Uterus (tissue), 4 donors: ENCODE measurements around the gene ITIH4. TPM values are rescaled to one million over a fixed set of nuclear protein-coding genes. Genes with fewer than 3 reads are reported as not detected.

Experiments
- DNase-seq, 2 donors: peaks; one replicate each; pipeline ENCODE4 v3.0.0-alpha.2; 2019 to 2020
- H3K27ac ChIP-seq, 2 donors: fragments of 200-600 bp; sonication (generic); 1 replicate in 1 of 2; 2 replicates in 1 of 2; pipeline ENCODE4 v1.5.1; 2016 to 2018
- H3K27me3 ChIP-seq, 2 donors: fragments of 200-600 bp; sonication (generic); one replicate each; pipeline ENCODE4 v1.5.1; 2018 to 2019; ENCODE audit warnings: control low read depth in 1 of 2
- H3K36me3 ChIP-seq, 2 donors: fragments of 200-600 bp; sonication (generic); one replicate each; pipeline ENCODE4 v1.5.1; 2019; ENCODE audit warnings: control low read depth in 1 of 2
- H3K4me1 ChIP-seq, 2 donors: fragments of 200-600 bp; sonication (generic); one replicate each; pipeline ENCODE4 v1.5.1; 2018 to 2019; ENCODE audit warnings: control low read depth in 1 of 2
- H3K4me3 ChIP-seq, 2 donors: fragments of 200-600 bp; sonication (generic); 1 replicate in 1 of 2; 2 replicates in 1 of 2; pipeline ENCODE4 v1.5.1; 2018 to 2019; ENCODE audit warnings: mild to moderate bottlenecking in 1 of 2
- H3K9me3 ChIP-seq, 2 donors: fragments of 200-600 bp; sonication (generic); one replicate each; pipeline ENCODE4 v1.5.1; 2019; ENCODE audit warnings: control low read depth in 1 of 2
- CTCF ChIP-seq, 4 experiments: fragments of 200-600 bp in 2 of 4; fragments of 450-650 bp in 2 of 4; sonication (generic) in 2 of 4; IDR thresholded peaks; one replicate each; pipeline ENCODE4 v1.5.1; 2016 to 2019; ENCODE audit warnings: antibody characterized with exemption in 4 of 4, mild to moderate bottlenecking in 2 of 4, moderate library complexity in 1 of 4
- POLR2A ChIP-seq, 2 donors: fragments of 450-650 bp; IDR thresholded peaks; one replicate each; pipeline ENCODE4 v1.6.1; 2016; ENCODE audit warnings: antibody characterized with exemption in 2 of 2, mild to moderate bottlenecking in 1 of 2, moderate library complexity in 1 of 2
- intact Hi-C: fragments of 100-400 bp; cut with DNase I; formaldehyde crosslinking; loops from one replicate; pipeline ENCODE4 v1.15.1; 2023; ENCODE audit warnings: low total_unique reads
- total RNA-seq, 4 donors: library from RNA; depleted of rRNA in 3 of 4; stranded (reverse); fragments of >200 nt in 3 of 4; gene quantifications; one replicate each; pipeline versions ENCODE4 v1.1.0 to v1.2.4, GENCODE V29; 2014 to 2023
- donor health status: DM: yes; HTN: yes; CAD: no.

Gene ITIH4
- total RNA-seq, 4 donors from 2014 or later = 0.26 to 8.7 (median 6.9) TPM

GRCh38 chr3:52870471-52870870 is 40.0 kb upstream of the ITIH4 start:
- no peaks in the 10 kb centered on the region for H3K27me3 ChIP-seq
- no peaks in the 10 kb centered on the region for H3K36me3 ChIP-seq
- no peaks in the 10 kb centered on the region for H3K4me1 ChIP-seq
- TF ChIP-seq CTCF (IDR thresholded peaks at IDR 0.05) (no peak), POLR2A (IDR thresholded peaks at IDR 0.05) (no peak)
- no peak for DNase-seq
- H3K27ac ChIP-seq = no peak overlapping the region
- H3K4me3 ChIP-seq = no peak overlapping the region
- intact Hi-C loops = no loop called here
- no peaks in the 10 kb centered on the region for H3K9me3 ChIP-seq

- H3K4me3 ChIP-seq = no peak overlapping the region
Measured at GRCh38 chr3:52866427-52866826, 36.0 kb upstream of the ITIH4 start.

GRCh38 chr3:52865994-52866393 is 35.5 kb upstream of the ITIH4 start:
- intact Hi-C loops = no loop called here
- H3K36me3 ChIP-seq = no peaks in the 10 kb centered on the region
- DNase-seq = no peak
- H3K27ac ChIP-seq = no peak overlapping the region
- H3K4me1 ChIP-seq = no peaks in the 10 kb centered on the region
- no peaks in the 10 kb centered on the region for H3K27me3 ChIP-seq
- TF ChIP-seq POLR2A (IDR thresholded peaks at IDR 0.05) (no peak), CTCF (IDR thresholded peaks at IDR 0.05) (no peak)
- H3K9me3 ChIP-seq = no peaks in the 10 kb centered on the region
- H3K4me3 ChIP-seq = no peak overlapping the region

More at GRCh38 chr3:52866427-52866826, 36.0 kb upstream of the ITIH4 start:
- no peak overlapping the region for H3K27ac ChIP-seq
- no peak for TF ChIP-seq CTCF (IDR thresholded peaks at IDR 0.05)
- TF ChIP-seq POLR2A (IDR thresholded peaks at IDR 0.05) = no peak
- H3K27me3 ChIP-seq = no peaks in the 10 kb centered on the region
- no peaks in the 10 kb centered on the region for H3K9me3 ChIP-seq
- intact Hi-C loops = no loop called here
- H3K36me3 ChIP-seq = no peaks in the 10 kb centered on the region
- DNase-seq = no peak
- H3K4me1 ChIP-seq = no peaks in the 10 kb centered on the region

- DNase-seq = no peak
- no peak overlapping the region for H3K4me3 ChIP-seq
- intact Hi-C loops = no loop called here
- H3K4me1 ChIP-seq = no peaks in the 10 kb centered on the region
- H3K36me3 ChIP-seq = no peaks in the 10 kb centered on the region
- no peak for TF ChIP-seq CTCF (IDR thresholded peaks at IDR 0.05)
- no peak for TF ChIP-seq POLR2A (IDR thresholded peaks at IDR 0.05)
- no peak overlapping the region for H3K27ac ChIP-seq
- no peaks in the 10 kb centered on the region for H3K27me3 ChIP-seq
- no peaks in the 10 kb centered on the region for H3K9me3 ChIP-seq
Measured at GRCh38 chr3:52860424-52860768, 29.9 kb upstream of the ITIH4 start.

GRCh38 chr3:52859686-52860423 is 29.4 kb upstream of the ITIH4 start:
- Histone ChIP-seq H3K27me3 (no peaks in the 10 kb centered on the region), H3K27ac (no peak overlapping the region), H3K4me1 (no peaks in the 10 kb centered on the region), H3K9me3 (no peaks in the 10 kb centered on the region), H3K4me3 (no peak overlapping the region), H3K36me3 (no peaks in the 10 kb centered on the region)
- intact Hi-C loops = no loop called here
- DNase-seq = no peak
- TF ChIP-seq CTCF (IDR thresholded peaks at IDR 0.05) (no peak), POLR2A (IDR thresholded peaks at IDR 0.05) (no peak)
